ENCODE measurements around the gene GPRIN1.

GPRIN1 gene

GRCh38 chr5:176597417-176598389 lies 12.3 kb downstream of the GPRIN1 start:
- no peak for DNase-seq (ENCODE audit: low read depth)
- H3K4me3 ChIP-seq (ENCODE audit: low read length), result no peak overlapping the region
- no peak for TF ChIP-seq CTCF (IDR thresholded peaks at IDR 0.05; ENCODE audit: insufficient read depth, low read depth, low read length, missing control alignments)

- H3K4me3 ChIP-seq (ENCODE audit: low read length), result peak overlapping the region; percentile 18
- no peak for TF ChIP-seq CTCF (IDR thresholded peaks at IDR 0.05; ENCODE audit: insufficient read depth, low read depth, low read length, missing control alignments)
- peak; percentile 58 for DNase-seq (ENCODE audit: low read depth)
Observed at GRCh38 chr5:176596689-176597416, 13.1 kb downstream of the GPRIN1 start.

GRCh38 chr5:176596069-176596644 lies 13.8 kb downstream of the GPRIN1 start:
- no peak for TF ChIP-seq CTCF (IDR thresholded peaks at IDR 0.05; ENCODE audit: insufficient read depth, low read depth, low read length, missing control alignments)
- DNase-seq (ENCODE audit: low read depth), result no peak
- H3K4me3 ChIP-seq (ENCODE audit: low read length), result no peak overlapping the region

- TF ChIP-seq CTCF (IDR thresholded peaks at IDR 0.05; ENCODE audit: insufficient read depth, low read depth, low read length, missing control alignments), result no peak
- H3K4me3 ChIP-seq (ENCODE audit: low read length), result no peak overlapping the region
- no peak for DNase-seq (ENCODE audit: low read depth)
Observed at GRCh38 chr5:176595386-176595943, 14.5 kb downstream of the GPRIN1 start.

GRCh38 chr5:176594554-176594953 lies 15.4 kb downstream of the GPRIN1 start:
- TF ChIP-seq CTCF (IDR thresholded peaks at IDR 0.05; ENCODE audit: insufficient read depth, low read depth, low read length, missing control alignments), result no peak
- DNase-seq (ENCODE audit: low read depth), result no peak
- no peak overlapping the region for H3K4me3 ChIP-seq (ENCODE audit: low read length)

- no peak for TF ChIP-seq CTCF (IDR thresholded peaks at IDR 0.05; ENCODE audit: insufficient read depth, low read depth, low read length, missing control alignments)
- DNase-seq (ENCODE audit: low read depth), result no peak
- H3K4me3 ChIP-seq (ENCODE audit: low read length), result no peak overlapping the region
Observed at GRCh38 chr5:176593273-176593869, 16.6 kb downstream of the GPRIN1 start.

Data from epithelial cell of esophagus (primary cell).